C4-2B (cell line): ENCODE results near the gene UGT1A10.

ENCODE experiments used
- ZFX ChIP-seq: fragments of 450-650 bp; IDR thresholded peaks from 2 replicates; pipeline ENCODE4 v1.6.1; 2017
- TF ChIP-seq, protein P1 (sequence below): fragments of 450-650 bp; conservative IDR thresholded peaks from 2 replicates; pipeline ENCODE4 v1.5.1; 2017; ENCODE audit warnings: mild to moderate bottlenecking

DNA sequence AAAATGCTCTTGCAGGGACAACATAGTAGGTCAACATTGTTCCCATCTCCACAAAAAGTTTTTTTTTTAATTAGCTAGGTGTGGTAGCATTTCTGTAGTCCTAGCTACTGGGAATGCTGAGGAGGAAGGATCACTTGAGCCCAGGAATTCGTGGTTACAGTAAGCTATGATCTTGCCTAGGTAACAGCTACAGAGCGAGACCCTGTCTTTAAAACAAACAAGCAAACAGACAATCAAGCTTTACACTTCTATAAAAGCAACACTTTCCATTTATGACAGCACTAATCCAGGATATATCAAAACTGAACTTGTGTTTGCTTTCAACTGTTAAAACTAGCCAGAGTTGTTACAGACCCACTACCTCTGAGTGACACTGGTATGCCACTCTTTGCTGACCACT lies 104.6 kb downstream of the UGT1A10 start:
- TF ChIP-seq, protein P1, sequence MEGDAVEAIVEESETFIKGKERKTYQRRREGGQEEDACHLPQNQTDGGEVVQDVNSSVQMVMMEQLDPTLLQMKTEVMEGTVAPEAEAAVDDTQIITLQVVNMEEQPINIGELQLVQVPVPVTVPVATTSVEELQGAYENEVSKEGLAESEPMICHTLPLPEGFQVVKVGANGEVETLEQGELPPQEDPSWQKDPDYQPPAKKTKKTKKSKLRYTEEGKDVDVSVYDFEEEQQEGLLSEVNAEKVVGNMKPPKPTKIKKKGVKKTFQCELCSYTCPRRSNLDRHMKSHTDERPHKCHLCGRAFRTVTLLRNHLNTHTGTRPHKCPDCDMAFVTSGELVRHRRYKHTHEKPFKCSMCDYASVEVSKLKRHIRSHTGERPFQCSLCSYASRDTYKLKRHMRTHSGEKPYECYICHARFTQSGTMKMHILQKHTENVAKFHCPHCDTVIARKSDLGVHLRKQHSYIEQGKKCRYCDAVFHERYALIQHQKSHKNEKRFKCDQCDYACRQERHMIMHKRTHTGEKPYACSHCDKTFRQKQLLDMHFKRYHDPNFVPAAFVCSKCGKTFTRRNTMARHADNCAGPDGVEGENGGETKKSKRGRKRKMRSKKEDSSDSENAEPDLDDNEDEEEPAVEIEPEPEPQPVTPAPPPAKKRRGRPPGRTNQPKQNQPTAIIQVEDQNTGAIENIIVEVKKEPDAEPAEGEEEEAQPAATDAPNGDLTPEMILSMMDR = no peak
- TF ChIP-seq ZFX = no peak
